Natural killer cell (primary cell): ENCODE results near the gene MINDY3. TPM values are rescaled to one million over a fixed set of nuclear protein-coding genes. Genes with fewer than 3 reads are reported as not detected.

Source experiments
- ATAC-seq, 3 donors: fragments of 150-1000 bp in 2 of 3; fragments of 200-7000 bp in 1 of 3; cut with Tn5 transposase; 1 replicate in 1 of 3; 2 replicates in 2 of 3; pipeline ENCODE4 v1.10.0; 2021; ENCODE audit warnings: mild to moderate bottlenecking in 2 of 3, moderate library complexity in 2 of 3
- DNase-seq, 2 donors: peaks; one replicate each; pipeline versions ENCODE4 v3.0.0 to v3.0.0-alpha.2; 2013 to 2021; ENCODE audit warnings: mixed read lengths in 1 of 2
- H3K27ac ChIP-seq: one replicate; pipeline ENCODE4 v1.5.1; 2013; ENCODE audit warnings: mild to moderate bottlenecking, low read length
- H3K27me3 ChIP-seq: one replicate; pipeline ENCODE4 v1.6.1; 2013; ENCODE audit warnings: low read length; ENCODE audit not compliant: control insufficient read depth, insufficient read depth
- H3K36me3 ChIP-seq: one replicate; pipeline ENCODE4 v1.6.1; 2013; ENCODE audit warnings: low read length; ENCODE audit not compliant: control insufficient read depth, insufficient read depth
- H3K4me1 ChIP-seq: one replicate; pipeline ENCODE4 v1.6.1; 2013; ENCODE audit warnings: low read length; ENCODE audit not compliant: control insufficient read depth, insufficient read depth
- H3K4me3 ChIP-seq: one replicate; pipeline ENCODE4 v1.5.1; 2013; ENCODE audit warnings: low read length
- H3K9me3 ChIP-seq: one replicate; pipeline ENCODE4 v1.6.1; 2013; ENCODE audit warnings: low read length; ENCODE audit not compliant: control insufficient read depth, insufficient read depth
- H3K27ac Mint-ChIP-seq, 2 donors: one replicate each; pipeline ENCODE4 v1.8.0; 2022; ENCODE audit warnings: mild to moderate bottlenecking in 2 of 2, mixed read lengths in 2 of 2, moderate library complexity in 1 of 2
- H3K27me3 Mint-ChIP-seq, 2 donors: one replicate each; pipeline ENCODE4 v1.8.0; 2022; ENCODE audit warnings: low read depth in 2 of 2, mixed read lengths in 2 of 2
- H3K36me3 Mint-ChIP-seq: one replicate; pipeline ENCODE4 v1.8.0; 2022; ENCODE audit warnings: mixed read lengths
- H3K4me1 Mint-ChIP-seq, 2 donors: one replicate each; pipeline ENCODE4 v1.8.0; 2022; ENCODE audit warnings: mixed read lengths in 2 of 2
- H3K4me3 Mint-ChIP-seq: one replicate; pipeline ENCODE4 v1.8.0; 2022; ENCODE audit warnings: mild to moderate bottlenecking, moderate library complexity, mixed read lengths
- H3K9me3 Mint-ChIP-seq, 2 donors: one replicate each; pipeline ENCODE4 v1.8.0; 2022; ENCODE audit warnings: mixed read lengths in 2 of 2
- CTCF ChIP-seq: fragments of 200-600 bp; IDR thresholded peaks from one replicate; pipeline ENCODE4 v1.8.0; 2022; ENCODE audit warnings: antibody characterized with exemption
- WGBS: methylation state at CpG from one replicate; pipeline ENCODE4 v1.1.7; 2013; ENCODE audit warnings: missing lambda C conversion rate; ENCODE audit not compliant: insufficient coverage; 5-methylcytosine and 5-hydroxymethylcytosine counted together
- intact Hi-C: fragments of 100-400 bp; cut with micrococcal nuclease; formaldehyde crosslinking; loops from one replicate; pipeline ENCODE4 v1.14.2; 2022
- total RNA-seq, 4 donors: library from RNA; stranded (reverse); fragments of 120-200 nt in 1 of 4; gene quantifications; one replicate each; pipeline versions ENCODE4 v1.2.3 to v1.2.4, GENCODE V29; 2013 to 2022

MINDY3 gene
- total RNA-seq: 10 to 100 TPM; 48.8 to 57.3 (median 53.3) TPM
- total RNA-seq (2013): 71.9 TPM

- Mint-ChIP-seq H3K27me3 (peaks cover 20 to 26% of the 10 kb centered on the region in 2 donors), H3K27ac (peak within 1 kb of the TSS; percentile 91 to 94), H3K4me1 (peaks cover 41 to 46% of the 10 kb centered on the region in 2 donors), H3K36me3 (no peaks in the 10 kb centered on the region), H3K4me3 (peak within 1 kb of the TSS; percentile 99), H3K9me3 (no peaks in the 10 kb centered on the region)
- intact Hi-C loops: loop anchor here (1.0 kb wide), 1 partner anchor 957 kb away; the partner anchor contains the start of gene RSU1
- peak within 1 kb of the TSS; percentile 82 for H3K4me3 ChIP-seq
- TF ChIP-seq CTCF: no peak
- H3K27ac ChIP-seq: peak within 1 kb of the TSS; percentile 61
- no peaks in the 10 kb centered on the region for H3K9me3 ChIP-seq
- H3K36me3 ChIP-seq: no peaks in the 10 kb centered on the region
- peaks cover 9% of the 10 kb centered on the region for H3K4me1 ChIP-seq
- under 1% methylated on average over 46 of the region's 47 CpGs for WGBS
- ATAC-seq (peak; percentile 89 to 91 (median 90)), DNase-seq (peak; percentile 67 to 92)
- peaks cover 7% of the 10 kb centered on the region for H3K27me3 ChIP-seq
These were observed at the start of gene MINDY3 for GRCh38 chr10:15859906-15860691. TSS of gene MINDY3 (minus strand) at chr10:15860507. CDS start at chr10:15860299, 208 bp downstream.

- ATAC-seq (no peak), DNase-seq (no peak)
- Mint-ChIP-seq H3K4me1 (no peaks in the 10 kb centered on the region), H3K27me3 (peaks cover 13 to 30% of the 10 kb centered on the region in 2 donors), H3K4me3 (no peak overlapping the region), H3K36me3 (no peaks in the 10 kb centered on the region), H3K27ac (no peak overlapping the region), H3K9me3 (no peaks in the 10 kb centered on the region)
- WGBS: 80% methylated on average over 3 of the region's 3 CpGs
- H3K9me3 ChIP-seq: no peaks in the 10 kb centered on the region
- no peak overlapping the region for H3K4me3 ChIP-seq
- no peak overlapping the region for H3K27ac ChIP-seq
- H3K36me3 ChIP-seq: no peaks in the 10 kb centered on the region
- H3K27me3 ChIP-seq: no peaks in the 10 kb centered on the region
- no peaks in the 10 kb centered on the region for H3K4me1 ChIP-seq
- TF ChIP-seq CTCF: no peak
- intact Hi-C loops: loop anchor here (1.0 kb wide), 2 partner anchors 643 to 875 kb away; no protein-coding TSS in a partner anchor
These were observed 41.6 kb upstream of the MINDY3 start for GRCh38 chr10:15901889-15902288.

GRCh38 chr10:15898046-15898445, 37.7 kb upstream of the MINDY3 start:
- peak; percentile 9 for TF ChIP-seq CTCF
- ATAC-seq (no peak), DNase-seq (no peak)
- no peaks in the 10 kb centered on the region for H3K9me3 Mint-ChIP-seq
- H3K4me3 Mint-ChIP-seq: no peak overlapping the region
- no peak overlapping the region for H3K27ac Mint-ChIP-seq
- Histone ChIP-seq H3K36me3 (no peaks in the 10 kb centered on the region), H3K9me3 (no peaks in the 10 kb centered on the region), H3K27ac (no peak overlapping the region), H3K4me1 (no peaks in the 10 kb centered on the region), H3K27me3 (no peaks in the 10 kb centered on the region), H3K4me3 (no peak overlapping the region)
- 63% methylated on average over 4 of the region's 4 CpGs for WGBS
- no peaks in the 10 kb centered on the region for H3K4me1 Mint-ChIP-seq
- H3K36me3 Mint-ChIP-seq: no peaks in the 10 kb centered on the region
- peaks cover 21 to 51% of the 10 kb centered on the region in 2 donors for H3K27me3 Mint-ChIP-seq
- intact Hi-C loops: no loop called here
